ENCODE measurements around the gene ATP1B1.
"Not testable (repeated sequence)": the region's sequence is repeated elsewhere in the genome, so short reads cannot be mapped to it uniquely, and the experiment has no call there.

The ATP1B1 gene

GRCh38 chr1:169148472-169149252 lies 42.2 kb downstream of the ATP1B1 start:
- H3K4me1 ChIP-seq (ENCODE audit: insufficient read depth, low read length): no peaks in the 10 kb centered on the region

GRCh38 chr1:169149555-169150286 lies 43.2 kb downstream of the ATP1B1 start:
- Histone ChIP-seq H3K27me3 (ENCODE audit: insufficient read depth, low read length) (no peaks in the 10 kb centered on the region), H3K4me1 (ENCODE audit: insufficient read depth, low read length) (no peaks in the 10 kb centered on the region), H3K27ac (ENCODE audit: low read length) (no peak overlapping the region), H3K4me3 (ENCODE audit: low read length) (no peak overlapping the region), H3K9ac (ENCODE audit: low read depth, low read length) (no peak overlapping the region), H3K9me3 (ENCODE audit: insufficient read depth, low read depth, low read length) (no peaks in the 10 kb centered on the region), H3K36me3 (ENCODE audit: insufficient read depth, low read depth, low read length) (no peaks in the 10 kb centered on the region)

More at GRCh38 chr1:169148472-169149252, 42.2 kb downstream of the ATP1B1 start:
- no peaks in the 10 kb centered on the region for H3K36me3 ChIP-seq (ENCODE audit: insufficient read depth, low read depth, low read length)
- no peaks in the 10 kb centered on the region for H3K9me3 ChIP-seq (ENCODE audit: insufficient read depth, low read depth, low read length)
- no peaks in the 10 kb centered on the region for H3K27me3 ChIP-seq (ENCODE audit: insufficient read depth, low read length)
- no peak overlapping the region for H3K9ac ChIP-seq (ENCODE audit: low read depth, low read length)
- no peak overlapping the region for H3K4me3 ChIP-seq (ENCODE audit: low read length)
- H3K27ac ChIP-seq (ENCODE audit: low read length): no peak overlapping the region

GRCh38 chr1:169150641-169151337 lies 44.3 kb downstream of the ATP1B1 start:
- H3K4me3 ChIP-seq (ENCODE audit: low read length): no peak overlapping the region
- H3K9ac ChIP-seq (ENCODE audit: low read depth, low read length): no peak overlapping the region
- H3K27me3 ChIP-seq (ENCODE audit: insufficient read depth, low read length): no peaks in the 10 kb centered on the region
- no peaks in the 10 kb centered on the region for H3K4me1 ChIP-seq (ENCODE audit: insufficient read depth, low read length)
- H3K27ac ChIP-seq (ENCODE audit: low read length): no peak overlapping the region
- no peaks in the 10 kb centered on the region for H3K9me3 ChIP-seq (ENCODE audit: insufficient read depth, low read depth, low read length)
- no peaks in the 10 kb centered on the region for H3K36me3 ChIP-seq (ENCODE audit: insufficient read depth, low read depth, low read length)

GRCh38 chr1:169151338-169151837 lies 44.9 kb downstream of the ATP1B1 start:
- H3K9me3 ChIP-seq (ENCODE audit: insufficient read depth, low read depth, low read length): no peaks in the 10 kb centered on the region
- H3K9ac ChIP-seq (ENCODE audit: low read depth, low read length): no peak overlapping the region
- H3K27ac ChIP-seq (ENCODE audit: low read length): no peak overlapping the region
- H3K4me3 ChIP-seq (ENCODE audit: low read length): no peak overlapping the region
- no peaks in the 10 kb centered on the region for H3K36me3 ChIP-seq (ENCODE audit: insufficient read depth, low read depth, low read length)
- no peaks in the 10 kb centered on the region for H3K27me3 ChIP-seq (ENCODE audit: insufficient read depth, low read length)
- no peaks in the 10 kb centered on the region for H3K4me1 ChIP-seq (ENCODE audit: insufficient read depth, low read length)

- no peak overlapping the region for H3K9ac ChIP-seq (ENCODE audit: low read depth, low read length)
- no peaks in the 10 kb centered on the region for H3K27me3 ChIP-seq (ENCODE audit: insufficient read depth, low read length)
- H3K36me3 ChIP-seq (ENCODE audit: insufficient read depth, low read depth, low read length): no peaks in the 10 kb centered on the region
- H3K4me3 ChIP-seq (ENCODE audit: low read length): no peak overlapping the region
- peaks cover 3% of the 10 kb centered on the region; the same call in 1 of the 2 replicates for H3K4me1 ChIP-seq (ENCODE audit: insufficient read depth, low read length)
- no peaks in the 10 kb centered on the region for H3K9me3 ChIP-seq (ENCODE audit: insufficient read depth, low read depth, low read length)
- H3K27ac ChIP-seq (ENCODE audit: low read length): no peak overlapping the region
Measured at GRCh38 chr1:169155675-169156074, 49.2 kb downstream of the ATP1B1 start.

- no peak overlapping the region for H3K9ac ChIP-seq (ENCODE audit: low read depth, low read length)
- no peak overlapping the region for H3K27ac ChIP-seq (ENCODE audit: low read length)
- no peaks in the 10 kb centered on the region for H3K36me3 ChIP-seq (ENCODE audit: insufficient read depth, low read depth, low read length)
- H3K4me1 ChIP-seq (ENCODE audit: insufficient read depth, low read length): peaks cover 3% of the 10 kb centered on the region; the same call in 1 of the 2 replicates
- no peak overlapping the region for H3K4me3 ChIP-seq (ENCODE audit: low read length)
- H3K9me3 ChIP-seq (ENCODE audit: insufficient read depth, low read depth, low read length): no peaks in the 10 kb centered on the region
- H3K27me3 ChIP-seq (ENCODE audit: insufficient read depth, low read length): no peaks in the 10 kb centered on the region
Measured at GRCh38 chr1:169156580-169156979, 50.1 kb downstream of the ATP1B1 start.

- Histone ChIP-seq H3K9ac (ENCODE audit: low read depth, low read length) (no peak overlapping the region), H3K36me3 (ENCODE audit: insufficient read depth, low read depth, low read length) (no peaks in the 10 kb centered on the region), H3K27me3 (ENCODE audit: insufficient read depth, low read length) (no peaks in the 10 kb centered on the region), H3K4me3 (ENCODE audit: low read length) (no peak overlapping the region), H3K27ac (ENCODE audit: low read length) (no peak overlapping the region), H3K9me3 (ENCODE audit: insufficient read depth, low read depth, low read length) (no peaks in the 10 kb centered on the region), H3K4me1 (ENCODE audit: insufficient read depth, low read length) (peaks cover 3% of the 10 kb centered on the region; the same call in 1 of the 2 replicates)
Measured at GRCh38 chr1:169160845-169161495, 54.5 kb downstream of the ATP1B1 start.

GRCh38 chr1:169161496-169162194 lies 55.2 kb downstream of the ATP1B1 start:
- Histone ChIP-seq H3K9me3 (ENCODE audit: insufficient read depth, low read depth, low read length) (no peaks in the 10 kb centered on the region), H3K27ac (ENCODE audit: low read length) (no peak overlapping the region), H3K27me3 (ENCODE audit: insufficient read depth, low read length) (no peaks in the 10 kb centered on the region), H3K36me3 (ENCODE audit: insufficient read depth, low read depth, low read length) (no peaks in the 10 kb centered on the region), H3K9ac (ENCODE audit: low read depth, low read length) (no peak overlapping the region), H3K4me1 (ENCODE audit: insufficient read depth, low read length) (peaks cover 3% of the 10 kb centered on the region; the same call in 1 of the 2 replicates), H3K4me3 (ENCODE audit: low read length) (no peak overlapping the region)

- Histone ChIP-seq H3K4me3 (ENCODE audit: low read length) (no peak overlapping the region), H3K9ac (ENCODE audit: low read depth, low read length) (no peak overlapping the region), H3K4me1 (ENCODE audit: insufficient read depth, low read length) (peaks cover 3% of the 10 kb centered on the region; the same call in 1 of the 2 replicates), H3K9me3 (ENCODE audit: insufficient read depth, low read depth, low read length) (no peaks in the 10 kb centered on the region), H3K27me3 (ENCODE audit: insufficient read depth, low read length) (no peaks in the 10 kb centered on the region), H3K27ac (ENCODE audit: low read length) (no peak overlapping the region), H3K36me3 (ENCODE audit: insufficient read depth, low read depth, low read length) (no peaks in the 10 kb centered on the region)
Measured at GRCh38 chr1:169163059-169163458, 56.6 kb downstream of the ATP1B1 start.

GRCh38 chr1:169175461-169175860 lies 69.0 kb downstream of the ATP1B1 start:
- Histone ChIP-seq H3K36me3 (ENCODE audit: insufficient read depth, low read depth, low read length) (no peaks in the 10 kb centered on the region), H3K9me3 (ENCODE audit: insufficient read depth, low read depth, low read length) (no peaks in the 10 kb centered on the region), H3K27me3 (ENCODE audit: insufficient read depth, low read length) (no peaks in the 10 kb centered on the region)

GRCh38 chr1:169179431-169179830 lies 72.9 kb downstream of the ATP1B1 start:
- not testable (repeated sequence) for H3K27me3 ChIP-seq (ENCODE audit: insufficient read depth, low read length); H3K9ac ChIP-seq (ENCODE audit: low read depth, low read length); H3K36me3 ChIP-seq (ENCODE audit: insufficient read depth, low read depth, low read length); H3K4me3 ChIP-seq (ENCODE audit: low read length); H3K9me3 ChIP-seq (ENCODE audit: insufficient read depth, low read depth, low read length); H3K27ac ChIP-seq (ENCODE audit: low read length); H3K4me1 ChIP-seq (ENCODE audit: insufficient read depth, low read length)

More at GRCh38 chr1:169175461-169175860, 69.0 kb downstream of the ATP1B1 start:
- Histone ChIP-seq H3K4me3 (ENCODE audit: low read length) (no peak overlapping the region), H3K27ac (ENCODE audit: low read length) (no peak overlapping the region), H3K9ac (ENCODE audit: low read depth, low read length) (no peak overlapping the region), H3K4me1 (ENCODE audit: insufficient read depth, low read length) (no peaks in the 10 kb centered on the region)
